Keratinocyte (primary cell): ENCODE results near the gene IQCK. TPM values are rescaled to one million over a fixed set of nuclear protein-coding genes. Genes with fewer than 3 reads are reported as not detected.

Experiments
- DNase-seq: peaks from one replicate; pipeline ENCODE4 v3.0.0-alpha.2; 2011; ENCODE audit warnings: low read depth, missing footprints, low spot score
- FAIRE-seq: peaks from 2 replicates; lab custom pipeline; 2011; peaks lifted over from hg19 to GRCh38; lab: Jason Lieb, UNC
- H2AFZ ChIP-seq: 2 replicates; pipeline ENCODE4 v1.6.0; 2012; ENCODE audit warnings: low read length, control low read depth, inconsistent platforms; ENCODE audit not compliant: control insufficient read depth
- H3K27ac ChIP-seq: 2 replicates; pipeline ENCODE4 v1.5.1; 2011; ENCODE audit warnings: low read length; ENCODE audit not compliant: control insufficient read depth, insufficient read depth
- H3K27me3 ChIP-seq: 3 replicates; pipeline ENCODE4 v1.6.0; 2011; ENCODE audit warnings: low read length; ENCODE audit not compliant: control insufficient read depth, insufficient read depth; ENCODE audit errors: extremely low read depth
- H3K36me3 ChIP-seq, 2 experiments: 2 replicates in 1 of 2; 3 replicates in 1 of 2; pipeline ENCODE4 v1.5.1; 2011; ENCODE audit warnings: low read length in 2 of 2, mild to moderate bottlenecking in 1 of 2; ENCODE audit not compliant: control insufficient read depth in 2 of 2, insufficient read depth in 2 of 2; ENCODE audit errors: extremely low read depth in 1 of 2
- H3K4me1 ChIP-seq: 3 replicates; pipeline ENCODE4 v1.5.1; 2011; ENCODE audit warnings: low read length; ENCODE audit not compliant: control insufficient read depth, insufficient read depth; ENCODE audit errors: extremely low read depth
- H3K4me2 ChIP-seq: 3 replicates; pipeline ENCODE4 v1.6.0; 2011; ENCODE audit warnings: low read depth, low read length; ENCODE audit not compliant: control insufficient read depth, insufficient read depth; ENCODE audit errors: extremely low read depth
- H3K4me3 ChIP-seq, 3 experiments: fragments of 200-600 bp in 1 of 3; sonication (generic) in 1 of 3; 2 replicates in 2 of 3; 3 replicates in 1 of 3; pipeline ENCODE4 v1.5.1; 2011 to 2016; ENCODE audit warnings: low read length in 3 of 3, mild to moderate bottlenecking in 3 of 3, control low read depth in 2 of 3, inconsistent platforms in 1 of 3, low read depth in 1 of 3, mixed read lengths in 1 of 3, mixed run types in 1 of 3, moderate library complexity in 1 of 3; ENCODE audit not compliant: control insufficient read depth in 2 of 3, insufficient read depth in 2 of 3; ENCODE audit errors: extremely low read depth in 1 of 3
- H3K79me2 ChIP-seq: 2 replicates; pipeline ENCODE4 v1.6.0; 2012; ENCODE audit warnings: low read length; ENCODE audit not compliant: control insufficient read depth, insufficient read depth
- H3K9ac ChIP-seq: 3 replicates; pipeline ENCODE4 v1.6.0; 2011; ENCODE audit warnings: low read length; ENCODE audit not compliant: control insufficient read depth, insufficient read depth; ENCODE audit errors: extremely low read depth
- H3K9me1 ChIP-seq: 3 replicates; pipeline ENCODE4 v1.6.0; 2011; ENCODE audit warnings: low read length; ENCODE audit not compliant: control insufficient read depth, insufficient read depth; ENCODE audit errors: extremely low read depth
- H3K9me3 ChIP-seq: 2 replicates; pipeline ENCODE4 v1.5.1; 2012; ENCODE audit warnings: low read depth, low read length; ENCODE audit not compliant: control insufficient read depth
- H4K20me1 ChIP-seq: 3 replicates; pipeline ENCODE4 v1.6.0; 2011; ENCODE audit warnings: low read length; ENCODE audit not compliant: control insufficient read depth, insufficient read depth; ENCODE audit errors: extremely low read depth
- CTCF ChIP-seq, 3 experiments: IDR thresholded peaks in 1 of 3; conservative IDR thresholded peaks in 1 of 3; optimal IDR thresholded peaks in 1 of 3; 2 replicates in 2 of 3; 3 replicates in 1 of 3; pipeline versions ENCODE3 to v1.5.1; 2011; ENCODE audit warnings: low read length in 3 of 3, mild to moderate bottlenecking in 3 of 3, moderate library complexity in 2 of 3, control low read depth in 1 of 3, inconsistent platforms in 1 of 3; ENCODE audit not compliant: insufficient read depth in 2 of 3; ENCODE audit errors: extremely low read depth in 1 of 3
- EZH2 ChIP-seq: IDR thresholded peaks from one replicate; pipeline ENCODE4 v1.6.1; 2012; ENCODE audit warnings: inconsistent platforms, mild to moderate bottlenecking, low read length, moderate library complexity
- dilution Hi-C: fragments of 300-500 bp; cut with MboI; formaldehyde crosslinking; loops from one replicate; pipeline ENCODE4 v1.7.0; 2020; ENCODE audit warnings: low sequenced_read_pairs; ENCODE audit not compliant: extremely low pct_ligation_motif_present
- polyA plus RNA-seq, 5 experiments: library from polyadenylated mRNA; depleted of rRNA in 3 of 5; stranded (reverse) in 3 of 5; stranded (forward) in 1 of 5; unstranded in 1 of 5; fragments of >200 nt; gene quantifications; 1 replicate in 1 of 5; 2 replicates in 3 of 5; 3 replicates in 1 of 5; pipeline versions ENCODE4 v1.2.1 to v1.2.3, GENCODE V29; 2011 to 2012; ENCODE audit warnings: missing spikeins in 2 of 5, low read depth in 1 of 5, low replicate concordance in 1 of 5

IQCK gene
- polyA plus RNA-seq, 1 donor (not counting 4 experiments of a cell fraction or from before 2014, with no cell fraction given): 9.7 TPM

GRCh38 chr16:19722981-19723380 lies 4.9 kb downstream of the IQCK start:
- TF ChIP-seq EZH2 (no peak), CTCF (optimal IDR thresholded peaks at IDR 0.05 in 1 of 3, IDR thresholded peaks at IDR 0.05 in 1 of 3, conservative IDR thresholded peaks at IDR 0.05 in 1 of 3; ENCODE audit: extremely low read depth in 1 of 3, insufficient read depth in 2 of 3, low read length in 3 of 3) (no peak)

GRCh38 chr16:19728636-19728965 lies 10.5 kb downstream of the IQCK start:
- no peak for FAIRE-seq
- DNase-seq: no peak
- no peaks in the 10 kb centered on the region for H3K9me3 ChIP-seq
- H2AFZ ChIP-seq: no peak overlapping the region
- no peak overlapping the region for H3K9ac ChIP-seq
- H3K4me1 ChIP-seq: no peaks in the 10 kb centered on the region
- H3K36me3 ChIP-seq: no peaks in the 10 kb centered on the region
- no peak overlapping the region for H3K4me3 ChIP-seq
- H3K27ac ChIP-seq: no peak overlapping the region
- H3K9me1 ChIP-seq: no peaks in the 10 kb centered on the region
- H3K79me2 ChIP-seq: no peaks in the 10 kb centered on the region
- dilution Hi-C loops: no loop called here
- no peak for TF ChIP-seq EZH2
- no peaks in the 10 kb centered on the region for H4K20me1 ChIP-seq
- no peak overlapping the region for H3K4me2 ChIP-seq
- no peaks in the 10 kb centered on the region for H3K27me3 ChIP-seq

More at GRCh38 chr16:19722981-19723380, 4.9 kb downstream of the IQCK start:
- Histone ChIP-seq H3K9me1 (no peaks in the 10 kb centered on the region), H3K4me3 (no peak overlapping the region), H3K4me2 (no peak overlapping the region), H3K4me1 (peaks cover 4% of the 10 kb centered on the region), H3K27ac (no peak overlapping the region), H3K9me3 (no peaks in the 10 kb centered on the region), H4K20me1 (no peaks in the 10 kb centered on the region), H3K36me3 (no peaks in the 10 kb centered on the region), H3K27me3 (no peaks in the 10 kb centered on the region), H3K9ac (no peak overlapping the region), H3K79me2 (peaks cover 3% of the 10 kb centered on the region), H2AFZ (no peak overlapping the region)
- no peak for DNase-seq
- FAIRE-seq: no peak
- dilution Hi-C loops: no loop called here

GRCh38 chr16:19733551-19733950 lies 15.5 kb downstream of the IQCK start:
- H3K4me3 ChIP-seq: no peak overlapping the region
- H3K4me1 ChIP-seq: no peaks in the 10 kb centered on the region
- no peak overlapping the region for H3K27ac ChIP-seq
- H3K79me2 ChIP-seq: no peaks in the 10 kb centered on the region
- no peak overlapping the region for H3K4me2 ChIP-seq
- DNase-seq: no peak
- H3K9ac ChIP-seq: no peak overlapping the region
- H3K27me3 ChIP-seq: no peaks in the 10 kb centered on the region
- H3K9me3 ChIP-seq: no peaks in the 10 kb centered on the region
- no peak for FAIRE-seq
- TF ChIP-seq CTCF (optimal IDR thresholded peaks at IDR 0.05 in 1 of 3, IDR thresholded peaks at IDR 0.05 in 1 of 3, conservative IDR thresholded peaks at IDR 0.05 in 1 of 3; ENCODE audit: extremely low read depth in 1 of 3, insufficient read depth in 2 of 3, low read length in 3 of 3) (no peak), EZH2 (no peak)
- no peaks in the 10 kb centered on the region for H4K20me1 ChIP-seq
- H3K36me3 ChIP-seq: peaks cover 2 to 4% of the 10 kb centered on the region in 2 experiments
- H2AFZ ChIP-seq: no peak overlapping the region
- dilution Hi-C loops: no loop called here
- no peaks in the 10 kb centered on the region for H3K9me1 ChIP-seq
